Measurements from ENCODE around the gene MAPK10. TPM values are rescaled to one million over a fixed set of nuclear protein-coding genes. Genes with fewer than 3 reads are reported as not detected.
A peak's percentile ranks its signal among the peaks of the same experiment; 100 is the strongest.

MAPK10 gene
- total RNA-seq, 2 experiments from 2014 or later, result 32.0 TPM; not detected in 1

- Histone ChIP-seq H3K4me1 (ENCODE audit: insufficient read depth, low read length, poor library complexity, severe bottlenecking) (no peaks in the 10 kb centered on the region), H3K36me3 (ENCODE audit: insufficient read depth, low read length) (no peaks in the 10 kb centered on the region), H3K4me2 (ENCODE audit: low read length) (0 out of 2 replicates have a peak overlapping the region, but pooled peaks have one; percentile 0), H3K9me2 (ENCODE audit: insufficient read depth, low read length) (no peaks in the 10 kb centered on the region), H3K4me3 (ENCODE audit: low read depth, low read length, poor library complexity, severe bottlenecking) (no peak overlapping the region), H4K20me1 (ENCODE audit: insufficient read depth, low read length) (no peaks in the 10 kb centered on the region), H3K9me3 (ENCODE audit: low read length) (no peaks in the 10 kb centered on the region), H3K27ac (ENCODE audit: low read depth, low read length, poor library complexity, severe bottlenecking) (no peak overlapping the region), H2AFZ (ENCODE audit: low read length) (no peak overlapping the region), H3K79me2 (ENCODE audit: insufficient read depth, low read depth, low read length) (no peaks in the 10 kb centered on the region)
- no peak for TF ChIP-seq CTCF (conservative IDR thresholded peaks at IDR 0.05; ENCODE audit: low read length)
- no peak for TF ChIP-seq EZH2phosphoT487 (IDR thresholded peaks at IDR 0.05; ENCODE audit: borderline replicate concordance, low read depth, low read length)
- ChIA-PET POLR2A (interaction anchor here (1.0 to 4.9 kb wide), 3 partner anchors 15 to 77 kb away, joined by 3 to 26 read pairs (median 6); no protein-coding TSS in a partner anchor), CTCF (ENCODE audit: unreplicated experiment) (no interaction called here)
- no TSS peak for BruUV-seq (replicated peaks)
- intact Hi-C loops (cut with micrococcal nuclease; ENCODE audit: unreplicated experiment), result loop anchor here (2.0 kb wide), 1 partner anchor 79 kb away; no protein-coding TSS in a partner anchor
- DNase-seq (ENCODE audit: low spot score), result no peak
Observed at GRCh38 chr4:86280246-86280645, 79.6 kb downstream of the MAPK10 start.

- no peaks in the 10 kb centered on the region for H3K9me3 ChIP-seq (ENCODE audit: low read length)
- no peak overlapping the region for H3K4me3 ChIP-seq (ENCODE audit: low read depth, low read length, poor library complexity, severe bottlenecking)
- no peaks in the 10 kb centered on the region for H3K9me2 ChIP-seq (ENCODE audit: insufficient read depth, low read length)
- TF ChIP-seq CTCF (conservative IDR thresholded peaks at IDR 0.05; ENCODE audit: low read length) (no peak), EZH2phosphoT487 (IDR thresholded peaks at IDR 0.05; ENCODE audit: borderline replicate concordance, low read depth, low read length) (no peak)
- H3K79me2 ChIP-seq (ENCODE audit: insufficient read depth, low read depth, low read length), result no peaks in the 10 kb centered on the region
- H3K4me2 ChIP-seq (ENCODE audit: low read length), result 0 out of 2 replicates have a peak overlapping the region, but pooled peaks have one; percentile 10
- ChIA-PET POLR2A (interaction anchor here (0.5 to 4.9 kb wide), 8 partner anchors 8 to 167 kb away, joined by 3 to 26 read pairs (median 4); partner anchors contain the start of gene MAPK10), CTCF (ENCODE audit: unreplicated experiment) (no interaction called here)
- H3K27ac ChIP-seq (ENCODE audit: low read depth, low read length, poor library complexity, severe bottlenecking), result no peak overlapping the region
- no peak for DNase-seq (ENCODE audit: low spot score)
- intact Hi-C loops (cut with micrococcal nuclease; ENCODE audit: unreplicated experiment), result loop anchor here (2.0 to 10.0 kb wide), 2 partner anchors 15 to 565 kb away; no protein-coding TSS in a partner anchor
- no peaks in the 10 kb centered on the region for H3K4me1 ChIP-seq (ENCODE audit: insufficient read depth, low read length, poor library complexity, severe bottlenecking)
- H3K36me3 ChIP-seq (ENCODE audit: insufficient read depth, low read length), result no peaks in the 10 kb centered on the region
- TSS peak; percentile 89 for BruUV-seq (replicated peaks)
- no peak overlapping the region for H2AFZ ChIP-seq (ENCODE audit: low read length)
- H4K20me1 ChIP-seq (ENCODE audit: insufficient read depth, low read length), result no peaks in the 10 kb centered on the region
Observed at GRCh38 chr4:86279293-86279960, 80.4 kb downstream of the MAPK10 start.

GRCh38 chr4:86278126-86278525, 81.7 kb downstream of the MAPK10 start:
- Histone ChIP-seq H3K79me2 (ENCODE audit: insufficient read depth, low read depth, low read length) (no peaks in the 10 kb centered on the region), H3K27ac (ENCODE audit: low read depth, low read length, poor library complexity, severe bottlenecking) (no peak overlapping the region), H3K9me3 (ENCODE audit: low read length) (no peaks in the 10 kb centered on the region), H3K4me1 (ENCODE audit: insufficient read depth, low read length, poor library complexity, severe bottlenecking) (no peaks in the 10 kb centered on the region), H4K20me1 (ENCODE audit: insufficient read depth, low read length) (no peaks in the 10 kb centered on the region), H2AFZ (ENCODE audit: low read length) (no peak overlapping the region), H3K9me2 (ENCODE audit: insufficient read depth, low read length) (no peaks in the 10 kb centered on the region), H3K4me2 (ENCODE audit: low read length) (no peak overlapping the region), H3K36me3 (ENCODE audit: insufficient read depth, low read length) (no peaks in the 10 kb centered on the region), H3K4me3 (ENCODE audit: low read depth, low read length, poor library complexity, severe bottlenecking) (no peak overlapping the region)
- ChIA-PET CTCF (ENCODE audit: unreplicated experiment) (no interaction called here), POLR2A (interaction anchor here (0.6 to 4.9 kb wide), 6 partner anchors 12 to 685 kb away, joined by 3 to 26 read pairs (median 4); no protein-coding TSS in a partner anchor)
- no peak for DNase-seq (ENCODE audit: low spot score)
- BruUV-seq (replicated peaks), result no TSS peak
- intact Hi-C loops (cut with micrococcal nuclease; ENCODE audit: unreplicated experiment), result loop anchor here (2.0 to 10.0 kb wide), 2 partner anchors 17 to 563 kb away; no protein-coding TSS in a partner anchor
- TF ChIP-seq EZH2phosphoT487 (IDR thresholded peaks at IDR 0.05; ENCODE audit: borderline replicate concordance, low read depth, low read length) (no peak), CTCF (conservative IDR thresholded peaks at IDR 0.05; ENCODE audit: low read length) (no peak)
